PC-9 (cell line): ENCODE data around the gene SUGP1. TPM values are rescaled to one million over a fixed set of nuclear protein-coding genes. Genes with fewer than 3 reads are reported as not detected.

Experiments
- BruUV-seq: library from RNA; stranded (reverse); fragments of 400-500 nt; replicated peaks from 2 replicates; lab custom pipeline; 2021; lab: Mats Ljungman, UMichigan
- CTCF ChIA-PET: fragments of 300-600 bp; sonication (Branson Sonifier 250); formaldehyde crosslinking; loops from one replicate; lab custom pipeline; 2022; ENCODE audit warnings: antibody characterized with exemption; lab: Charles Lee
- POLR2A ChIA-PET: fragments of 300-600 bp; sonication (Branson Sonifier 250); formaldehyde crosslinking; loops from one replicate; lab custom pipeline; 2022; ENCODE audit warnings: antibody characterized with exemption; ENCODE audit not compliant: unreplicated experiment; lab: Charles Lee
- DNase-seq, 2 experiments: peaks; one replicate each; pipeline versions ENCODE4 v3.0.0 to v3.0.0-alpha.2; 2015 to 2022; ENCODE audit warnings: mixed read lengths in 1 of 2
- H2AFZ ChIP-seq: fragments of 200-600 bp; sonication (generic); 2 replicates; pipeline ENCODE4 v1.8.1; 2017; ENCODE audit warnings: antibody characterized with exemption
- H3F3A ChIP-seq: fragments of 200-600 bp; sonication (generic); 2 replicates; pipeline ENCODE4 v1.8.1; 2017; ENCODE audit warnings: antibody characterized with exemption, mild to moderate bottlenecking, low read depth; ENCODE audit not compliant: insufficient read depth
- H3K27ac ChIP-seq: fragments of 200-600 bp; sonication (generic); 2 replicates; pipeline ENCODE4 v1.6.1; 2016; ENCODE audit warnings: mixed run types
- H3K27me3 ChIP-seq: fragments of 200-600 bp; sonication (generic); 2 replicates; pipeline ENCODE4 v1.6.1; 2016; ENCODE audit warnings: low read depth, mixed run types; ENCODE audit not compliant: insufficient read depth
- H3K36me3 ChIP-seq: fragments of 200-600 bp; sonication (generic); 2 replicates; pipeline ENCODE4 v1.6.1; 2016; ENCODE audit warnings: low read depth, mixed run types
- H3K4me1 ChIP-seq: fragments of 200-600 bp; sonication (generic); replicated peaks from 2 replicates; pipeline ENCODE4 v1.6.1; 2016; ENCODE audit warnings: mixed run types; ENCODE audit not compliant: insufficient read depth
- H3K4me2 ChIP-seq: fragments of 200-600 bp; sonication (generic); 2 replicates; pipeline ENCODE4 v1.6.1; 2017; ENCODE audit warnings: mixed run types
- H3K4me3 ChIP-seq: fragments of 200-600 bp; sonication (generic); 2 replicates; pipeline ENCODE4 v1.6.1; 2016; ENCODE audit warnings: mixed run types
- H3K79me2 ChIP-seq: fragments of 200-600 bp; sonication (generic); 2 replicates; pipeline ENCODE4 v1.6.1; 2017; ENCODE audit warnings: low read depth, mixed run types
- H3K9me2 ChIP-seq: fragments of 200-600 bp; sonication (generic); 2 replicates; pipeline ENCODE4 v1.8.1; 2017; ENCODE audit warnings: mild to moderate bottlenecking; ENCODE audit not compliant: insufficient read depth
- H3K9me3 ChIP-seq: fragments of 200-600 bp; sonication (generic); 2 replicates; pipeline ENCODE4 v1.8.1; 2016; ENCODE audit warnings: low read depth; ENCODE audit not compliant: insufficient read depth
- H4K20me1 ChIP-seq: fragments of 200-600 bp; sonication (generic); 2 replicates; pipeline ENCODE4 v1.8.1; 2017; ENCODE audit not compliant: insufficient read depth
- CTCF ChIP-seq: fragments of 200-600 bp; sonication (generic); conservative IDR thresholded peaks from 2 replicates; pipeline ENCODE4 v1.6.1; 2017; ENCODE audit warnings: mixed run types, antibody characterized with exemption, mild to moderate bottlenecking, moderate library complexity
- EZH2 ChIP-seq: fragments of 200-600 bp; sonication (generic); IDR thresholded peaks from 2 replicates; pipeline ENCODE4 v1.8.0; 2017; ENCODE audit warnings: antibody characterized with exemption, low read depth
- intact Hi-C: fragments of 100-400 bp; cut with micrococcal nuclease; formaldehyde crosslinking; loops from one replicate; pipeline ENCODE4 v1.10.0; 2022; ENCODE audit not compliant: unreplicated experiment
- total RNA-seq: library from RNA; stranded (reverse); gene quantifications from 2 replicates; pipeline ENCODE4 v1.2.3, GENCODE V29; 2021

Gene SUGP1
- total RNA-seq, 1 experiment from 2014 or later = 56.7 TPM

GRCh38 chr19:19262190-19263057 is 57.9 kb downstream of the SUGP1 start:
- TF ChIP-seq CTCF = no peak
- no peak for TF ChIP-seq EZH2
- Histone ChIP-seq H3K4me2 (no peak overlapping the region), H3K4me3 (no peak overlapping the region), H3K9me3 (no peaks in the 10 kb centered on the region), H3K27ac (no peak overlapping the region), H3K9me2 (no peaks in the 10 kb centered on the region), H3K4me1 (no peaks in the 10 kb centered on the region), H3K79me2 (no peaks in the 10 kb centered on the region), H3K36me3 (no peaks in the 10 kb centered on the region), H3K27me3 (peaks cover 9% of the 10 kb centered on the region; the same call in 1 of the 2 replicates), H4K20me1 (no peaks in the 10 kb centered on the region), H2AFZ (no peak overlapping the region), H3F3A (no peaks in the 10 kb centered on the region)
- BruUV-seq = no TSS peak
- ChIA-PET POLR2A (no interaction called here), CTCF (no interaction called here)
- no peak for DNase-seq
- intact Hi-C loops = no loop called here

- intact Hi-C loops = no loop called here
- Histone ChIP-seq H3K4me1 (no peaks in the 10 kb centered on the region), H3K9me3 (no peaks in the 10 kb centered on the region), H3K4me3 (no peak overlapping the region), H4K20me1 (no peaks in the 10 kb centered on the region), H3F3A (no peaks in the 10 kb centered on the region), H3K36me3 (no peaks in the 10 kb centered on the region), H3K79me2 (no peaks in the 10 kb centered on the region), H3K4me2 (no peak overlapping the region), H3K27ac (no peak overlapping the region), H3K9me2 (no peaks in the 10 kb centered on the region), H2AFZ (no peak overlapping the region), H3K27me3 (peaks cover 15% of the 10 kb centered on the region)
- ChIA-PET POLR2A (interaction anchor here (0.5 kb wide), 1 partner anchor 345 kb away, joined by 3 read pairs; no protein-coding TSS in a partner anchor), CTCF (no interaction called here)
- DNase-seq = no peak
- TF ChIP-seq EZH2 (no peak), CTCF (no peak)
- BruUV-seq = no TSS peak
These were observed 58.7 kb downstream of the SUGP1 start for GRCh38 chr19:19261350-19262189.

DNA sequence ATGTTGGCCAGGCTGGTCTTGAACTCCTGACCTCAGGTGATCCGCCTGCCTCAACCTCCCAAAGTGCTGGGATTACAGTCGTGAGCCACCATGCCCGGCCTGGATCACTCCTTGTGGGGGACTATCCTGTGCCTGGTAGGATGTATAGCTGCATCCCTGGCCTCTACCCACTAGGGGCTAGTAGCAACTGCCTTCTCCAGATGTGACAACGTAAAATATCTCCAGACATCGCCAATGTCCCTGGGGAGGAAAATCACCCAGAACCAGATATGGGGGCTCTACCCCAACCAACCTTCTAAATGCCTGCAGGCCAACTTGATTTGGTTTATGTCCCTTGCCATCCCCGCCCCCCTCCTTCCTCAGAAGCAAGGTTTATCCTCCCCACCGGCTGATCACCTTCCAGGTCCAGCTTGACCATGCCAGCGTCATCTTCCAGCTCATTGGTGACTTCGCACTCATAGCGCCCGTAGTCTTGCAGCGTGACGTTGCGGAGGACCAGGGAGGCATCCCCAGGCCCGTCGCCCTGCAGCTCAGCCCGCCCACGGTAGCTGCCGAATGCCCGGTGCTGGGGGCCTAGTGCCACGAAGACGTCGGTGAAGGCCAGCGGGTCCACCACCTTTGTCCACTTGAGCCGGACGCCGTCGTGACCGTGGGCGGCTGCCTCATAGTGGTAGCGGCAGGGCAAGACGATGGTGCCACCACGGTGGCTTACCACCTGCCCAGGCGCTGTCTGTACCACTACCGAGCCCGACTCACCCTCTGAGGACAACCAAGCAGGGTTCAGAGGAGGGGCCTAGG is 59.7 kb downstream of the SUGP1 start:
- TF ChIP-seq CTCF (no peak), EZH2 (no peak)
- Histone ChIP-seq H3K4me1 (no peaks in the 10 kb centered on the region), H2AFZ (no peak overlapping the region), H3K9me3 (no peaks in the 10 kb centered on the region), H3K27ac (no peak overlapping the region), H3K9me2 (no peaks in the 10 kb centered on the region), H3F3A (no peaks in the 10 kb centered on the region), H4K20me1 (no peaks in the 10 kb centered on the region), H3K79me2 (no peaks in the 10 kb centered on the region), H3K27me3 (peaks cover 24% of the 10 kb centered on the region), H3K4me2 (no peak overlapping the region), H3K36me3 (no peaks in the 10 kb centered on the region), H3K4me3 (no peak overlapping the region)
- intact Hi-C loops = no loop called here
- ChIA-PET POLR2A (no interaction called here), CTCF (no interaction called here)
- DNase-seq = no peak
- no TSS peak for BruUV-seq
